ENCODE measurements around the gene AKT3.

AKT3 gene

GRCh38 chr1:243489158-243489527 lies 360.9 kb downstream of the AKT3 start:
- DNase-seq (ENCODE audit: low read depth in 2 of 2): no peak

GRCh38 chr1:243488459-243489157 lies 361.4 kb downstream of the AKT3 start:
- no peak for DNase-seq (ENCODE audit: low read depth in 2 of 2)

GRCh38 chr1:243487649-243488227 lies 362.3 kb downstream of the AKT3 start:
- no peak for DNase-seq (ENCODE audit: low read depth in 2 of 2)

GRCh38 chr1:243487036-243487648 lies 362.9 kb downstream of the AKT3 start:
- DNase-seq (ENCODE audit: low read depth in 2 of 2): no peak

GRCh38 chr1:243483952-243484351 lies 366.1 kb downstream of the AKT3 start:
- DNase-seq (ENCODE audit: low read depth in 2 of 2): no peak

GRCh38 chr1:243483071-243483771 lies 366.8 kb downstream of the AKT3 start:
- DNase-seq (ENCODE audit: low read depth in 2 of 2): no peak

GRCh38 chr1:243482141-243483022 lies 367.7 kb downstream of the AKT3 start:
- no peak for DNase-seq (ENCODE audit: low read depth in 2 of 2)

- DNase-seq (ENCODE audit: low read depth in 2 of 2): no peak
Observed at GRCh38 chr1:243481101-243481500, 368.9 kb downstream of the AKT3 start.

GRCh38 chr1:243477731-243478290 lies 372.2 kb downstream of the AKT3 start:
- DNase-seq (ENCODE audit: low read depth in 2 of 2): no peak

GRCh38 chr1:243475966-243476365 lies 374.1 kb downstream of the AKT3 start:
- DNase-seq (ENCODE audit: low read depth in 2 of 2): no peak

GRCh38 chr1:243474906-243475305 lies 375.1 kb downstream of the AKT3 start:
- DNase-seq (ENCODE audit: low read depth in 2 of 2): no peak

GRCh38 chr1:243474136-243474881 lies 375.7 kb downstream of the AKT3 start:
- DNase-seq (ENCODE audit: low read depth in 2 of 2): no peak

GRCh38 chr1:243473227-243474135 lies 376.6 kb downstream of the AKT3 start:
- no peak for DNase-seq (ENCODE audit: low read depth in 2 of 2)

GRCh38 chr1:243471754-243472745 lies 378.0 kb downstream of the AKT3 start:
- no peak for DNase-seq (ENCODE audit: low read depth in 2 of 2)

- no peak for DNase-seq (ENCODE audit: low read depth in 2 of 2)
Observed at GRCh38 chr1:243471026-243471685, 378.9 kb downstream of the AKT3 start.

- no peak for DNase-seq (ENCODE audit: low read depth in 2 of 2)
Observed at GRCh38 chr1:243470502-243470901, 379.5 kb downstream of the AKT3 start.

GRCh38 chr1:243469497-243469896 lies 380.5 kb downstream of the AKT3 start:
- DNase-seq (ENCODE audit: low read depth in 2 of 2): no peak

GRCh38 chr1:243465738-243466137 lies 384.3 kb downstream of the AKT3 start:
- DNase-seq (ENCODE audit: low read depth in 2 of 2): no peak
